GM21576 (cell line): Measurements from ENCODE around the gene UBTD1.
"Not testable (repeated sequence)": the region's sequence is repeated elsewhere in the genome, so short reads cannot be mapped to it uniquely, and the experiment has no call there.

Source experiments
- ATAC-seq: cut with Tn5 transposase; IDR thresholded peaks from one replicate; pipeline ENCODE4 v1.9.1; 2021; ENCODE audit warnings: mild to moderate bottlenecking, moderate library complexity; ENCODE audit not compliant: unreplicated experiment

UBTD1 gene

DNA sequence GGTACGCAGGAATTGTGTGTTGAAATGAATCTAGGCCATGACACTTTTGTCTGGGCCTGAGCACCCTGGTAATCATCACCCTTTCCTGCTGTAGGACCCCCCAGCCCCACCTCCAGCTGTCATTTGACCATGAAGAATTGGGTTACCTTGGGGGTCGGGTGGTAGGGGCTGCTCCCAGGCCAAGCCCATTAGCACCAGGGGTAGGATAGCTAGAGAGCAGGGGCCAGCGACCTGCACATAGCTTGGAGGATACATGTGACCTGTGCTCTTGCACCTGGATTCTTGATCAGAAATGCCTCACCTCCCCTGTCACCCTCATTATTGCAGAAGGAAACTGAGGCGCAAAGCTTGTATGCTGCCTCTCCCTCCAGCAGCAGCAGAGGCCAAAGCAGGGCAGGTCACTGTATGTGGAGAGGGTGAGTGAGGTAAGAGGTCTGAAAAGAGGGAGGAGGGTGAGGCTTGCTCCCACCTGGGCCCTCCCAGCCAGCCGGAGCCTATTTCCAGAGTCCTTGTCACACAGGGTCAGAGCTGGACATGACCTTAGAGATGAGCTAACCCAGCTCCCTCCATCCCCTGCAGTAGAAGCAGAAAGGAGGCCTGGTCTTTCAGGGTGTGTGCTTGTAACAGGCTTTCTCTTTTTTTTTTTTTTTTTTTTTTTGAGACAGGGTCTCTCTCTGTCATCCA lies 38.6 kb downstream of the UBTD1 start:
- no peak for ATAC-seq

DNA sequence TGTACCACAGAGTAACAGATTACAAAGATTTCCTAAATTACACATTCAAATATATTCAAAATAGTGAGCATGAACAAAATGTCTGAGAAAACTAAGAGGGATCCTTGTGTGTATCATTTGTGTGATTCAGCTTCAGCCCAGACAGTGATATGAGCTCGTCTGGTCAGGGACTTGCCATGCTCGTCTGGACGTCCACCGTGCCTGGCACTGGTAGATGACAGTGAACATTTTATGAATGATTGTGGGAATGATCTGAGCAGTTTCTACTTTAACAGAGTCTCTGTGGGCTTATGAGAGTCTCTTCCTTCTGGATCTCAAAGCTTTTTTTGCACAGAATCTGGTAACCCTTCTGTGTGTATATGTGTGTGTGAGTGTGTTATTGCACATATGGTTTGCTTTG lies 39.7 kb downstream of the UBTD1 start:
- ATAC-seq, result no peak

DNA sequence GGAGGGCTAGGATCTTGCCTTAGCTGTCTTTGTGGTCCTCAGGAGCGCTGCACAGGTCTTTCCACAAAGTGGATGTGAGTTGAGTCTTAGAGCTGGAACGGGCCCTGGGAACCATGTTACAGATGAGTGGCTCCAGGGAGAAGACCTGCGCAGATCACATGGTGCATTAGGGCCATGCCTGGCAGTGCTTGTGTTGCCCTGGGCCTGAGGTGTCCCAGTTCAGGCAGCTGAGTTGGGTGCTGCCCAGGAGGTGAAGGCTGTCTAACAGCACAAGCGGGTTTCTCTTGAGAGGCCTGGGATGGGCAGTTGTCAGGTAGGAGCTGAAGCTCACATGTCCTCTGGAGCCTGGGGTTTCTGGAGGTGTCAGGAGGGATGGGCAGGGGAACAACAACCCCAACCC lies 40.1 kb downstream of the UBTD1 start:
- ATAC-seq, result no peak

DNA sequence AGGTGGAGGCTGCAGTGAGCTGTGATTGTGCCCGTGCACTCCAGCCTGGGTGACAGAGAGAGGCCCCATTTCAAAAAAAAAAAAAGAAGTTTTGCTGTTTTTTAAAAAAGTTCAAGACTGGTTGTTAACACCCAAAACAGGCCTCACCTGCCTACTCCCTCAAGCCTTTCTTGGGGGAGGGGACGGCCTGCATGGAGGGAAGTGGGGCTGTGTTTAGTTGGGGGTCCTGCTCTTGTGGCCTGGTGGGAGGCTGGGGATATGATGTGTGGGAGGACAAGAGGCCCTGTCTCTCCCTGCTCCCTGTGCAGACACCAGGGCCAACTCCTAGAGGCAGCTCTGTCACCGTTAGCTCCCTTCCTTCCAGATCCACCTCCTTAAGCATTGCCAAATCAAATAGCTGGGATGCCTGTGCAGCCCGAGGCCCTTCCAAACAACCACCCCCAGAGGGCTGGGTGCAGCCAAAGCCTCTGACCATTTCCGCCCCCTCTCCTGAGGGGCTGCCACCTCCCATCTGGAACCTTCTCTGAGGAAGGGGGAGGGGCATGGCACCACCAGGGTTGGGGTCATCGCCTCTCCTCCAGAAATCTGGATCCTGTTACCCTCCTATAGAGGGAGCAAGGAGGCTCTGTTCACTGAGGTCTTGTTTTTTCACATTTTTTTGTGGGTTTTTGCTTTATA lies 40.9 kb downstream of the UBTD1 start:
- ATAC-seq, result no peak

DNA sequence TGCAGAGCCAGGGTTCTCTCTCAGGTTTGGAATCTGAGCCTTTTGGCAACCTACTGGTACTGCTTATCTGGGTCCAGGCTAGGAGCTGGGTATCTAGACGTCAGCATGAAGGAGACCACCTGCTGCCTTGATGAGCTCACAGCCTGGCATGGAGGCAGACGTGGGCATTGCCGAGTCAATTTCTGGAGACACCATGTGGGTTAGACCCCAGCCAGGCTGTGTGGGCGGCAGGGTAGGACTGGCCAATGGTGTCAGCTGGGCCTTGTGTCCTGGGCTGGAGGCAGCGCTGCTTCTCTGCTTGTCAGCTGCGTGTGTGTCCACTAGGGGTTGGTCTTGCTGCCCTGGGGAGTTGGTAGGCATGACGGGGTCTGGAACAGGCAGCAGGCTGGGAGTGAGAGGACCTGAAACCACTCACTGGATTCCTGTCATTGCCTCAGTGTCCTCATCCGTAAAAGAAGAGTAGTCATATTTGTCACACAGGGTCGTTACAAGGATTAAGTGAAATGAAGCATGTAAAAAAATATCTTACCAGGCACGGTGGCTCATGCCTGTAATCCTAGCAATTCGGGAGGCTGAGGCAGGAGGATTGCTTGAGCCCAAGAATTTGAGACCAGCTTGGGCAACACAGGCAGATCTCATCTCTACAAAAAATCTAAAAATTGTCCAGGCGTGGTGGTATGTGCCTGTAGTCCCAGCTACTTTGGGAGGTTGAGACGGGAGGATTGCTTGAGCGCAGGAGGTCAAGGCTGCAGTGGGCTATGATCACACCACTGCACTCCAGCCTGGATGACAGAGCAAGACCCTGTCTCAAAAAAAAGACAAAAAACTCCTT lies 42.2 kb downstream of the UBTD1 start:
- no peak for ATAC-seq

DNA sequence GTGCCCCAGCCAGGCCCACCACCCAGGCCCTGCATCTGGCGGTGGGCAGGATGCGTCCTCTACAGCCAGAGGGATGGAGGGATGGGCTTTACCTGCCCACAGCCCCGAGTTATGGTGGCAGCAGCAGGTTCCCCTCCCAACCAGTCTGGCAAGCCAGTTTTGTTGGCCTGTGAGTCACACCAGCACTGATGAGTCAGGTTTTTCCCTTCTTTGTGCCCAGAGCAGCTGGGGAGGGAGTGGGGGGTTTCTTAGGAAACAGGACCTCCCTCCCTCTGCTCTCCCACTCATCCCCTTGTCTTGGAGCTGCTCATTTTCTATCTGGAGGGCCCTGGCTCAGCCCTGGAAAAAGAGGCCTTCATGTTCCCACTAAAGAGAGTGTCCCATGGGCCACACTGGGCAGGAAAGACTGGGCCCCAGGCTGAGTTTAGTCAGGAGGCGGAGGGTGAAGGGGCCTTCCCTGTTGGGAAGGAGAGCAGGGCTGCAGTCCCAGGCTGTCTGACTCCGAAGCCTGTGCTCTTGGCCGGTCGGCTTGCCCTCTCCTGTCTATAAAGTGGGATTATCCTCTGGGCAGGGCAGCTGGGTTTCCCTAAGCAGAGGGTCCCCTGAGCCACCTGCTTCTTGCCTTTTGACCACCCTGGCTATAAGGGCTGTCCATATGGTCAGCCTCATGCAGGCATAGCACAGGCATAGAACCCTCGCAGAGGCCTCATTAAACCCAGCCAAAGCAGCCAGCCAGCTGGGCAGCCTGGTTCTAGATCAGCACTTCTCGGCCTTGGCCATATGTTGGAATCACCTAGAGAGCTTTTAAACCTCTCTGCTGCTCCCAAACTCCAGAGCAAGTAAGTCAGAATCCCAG lies 43.7 kb downstream of the UBTD1 start:
- ATAC-seq, result no peak

DNA sequence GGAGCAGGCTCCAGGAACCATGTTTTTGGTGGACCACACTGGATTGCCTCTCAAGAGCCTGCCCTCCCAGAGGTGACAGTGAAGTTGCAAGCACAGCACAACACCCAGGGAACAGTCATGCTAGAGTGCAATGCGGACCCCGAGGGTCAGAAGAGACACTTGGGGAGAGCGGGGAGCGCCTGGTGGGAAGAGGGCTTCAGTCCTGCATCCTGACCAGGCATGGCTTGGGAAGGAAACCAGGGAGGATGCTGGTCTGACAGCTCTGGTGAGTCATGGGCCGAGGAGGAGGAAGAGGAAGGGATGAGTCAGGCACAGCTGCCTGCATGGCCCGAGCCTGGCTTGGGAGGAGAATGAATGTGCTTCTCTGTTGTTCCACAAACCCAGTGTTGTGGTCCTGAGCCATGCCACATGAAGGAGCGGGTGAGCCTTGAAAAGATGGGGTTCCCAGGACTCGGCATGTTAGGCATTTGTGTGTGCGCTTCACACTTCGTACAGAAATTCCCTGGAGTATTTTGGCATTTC lies 44.4 kb downstream of the UBTD1 start:
- no peak for ATAC-seq

DNA sequence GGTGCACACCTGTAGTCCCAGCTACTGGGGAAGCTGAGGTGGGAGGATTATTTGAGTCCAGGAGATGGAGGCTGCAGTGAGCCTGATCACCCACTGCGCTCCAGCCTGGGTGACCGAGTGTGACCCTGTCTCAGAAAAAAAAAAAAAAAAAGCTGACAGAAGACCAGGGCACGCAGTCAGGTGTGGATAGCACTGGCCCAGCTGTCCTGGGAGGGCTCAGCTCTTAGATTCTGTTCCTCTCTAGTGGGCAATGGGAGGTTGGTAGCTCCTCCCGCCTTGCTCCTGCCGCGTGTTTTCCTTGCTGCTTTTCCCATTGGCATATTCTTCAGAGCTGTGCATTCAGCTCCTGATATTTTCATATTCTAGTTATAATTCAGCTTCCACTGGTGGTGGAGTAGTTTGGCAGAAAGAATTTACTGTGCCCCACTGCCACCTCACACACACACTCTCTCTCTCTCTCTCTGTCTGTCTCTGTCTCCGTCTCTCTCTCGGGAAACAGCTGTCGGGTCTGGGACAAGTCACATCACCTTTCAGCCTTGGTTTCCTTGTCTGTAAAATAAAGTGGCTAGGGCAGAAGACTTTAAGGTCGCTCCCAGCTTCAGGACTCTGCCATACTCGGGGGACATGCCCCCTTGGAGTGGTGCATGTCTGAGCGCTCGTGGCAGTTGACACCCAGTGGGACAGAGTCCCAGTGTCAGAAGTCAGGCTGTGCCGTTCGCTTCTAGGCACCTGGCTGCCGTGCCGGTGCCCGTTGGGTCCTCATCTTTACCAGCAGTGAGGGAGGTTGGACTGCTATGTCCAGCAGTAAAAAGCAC lies 47.9 kb downstream of the UBTD1 start:
- ATAC-seq, result no peak

DNA sequence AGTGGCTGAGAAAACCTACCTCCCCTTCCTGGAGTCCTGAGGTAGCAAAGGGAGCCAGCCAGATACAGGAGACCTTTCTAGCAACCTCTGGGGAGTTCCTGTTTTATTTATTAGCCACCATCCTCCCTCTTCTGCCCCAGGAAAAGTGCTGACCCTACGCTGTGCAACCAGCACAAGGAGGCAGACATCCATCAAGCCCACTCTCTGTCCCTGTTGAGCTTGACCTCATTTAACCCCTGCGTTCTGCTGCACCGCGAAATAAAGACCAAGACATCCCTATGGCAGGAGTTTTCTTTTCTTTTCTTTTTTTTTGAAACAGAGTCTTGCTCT lies 48.5 kb downstream of the UBTD1 start:
- no peak for ATAC-seq

DNA sequence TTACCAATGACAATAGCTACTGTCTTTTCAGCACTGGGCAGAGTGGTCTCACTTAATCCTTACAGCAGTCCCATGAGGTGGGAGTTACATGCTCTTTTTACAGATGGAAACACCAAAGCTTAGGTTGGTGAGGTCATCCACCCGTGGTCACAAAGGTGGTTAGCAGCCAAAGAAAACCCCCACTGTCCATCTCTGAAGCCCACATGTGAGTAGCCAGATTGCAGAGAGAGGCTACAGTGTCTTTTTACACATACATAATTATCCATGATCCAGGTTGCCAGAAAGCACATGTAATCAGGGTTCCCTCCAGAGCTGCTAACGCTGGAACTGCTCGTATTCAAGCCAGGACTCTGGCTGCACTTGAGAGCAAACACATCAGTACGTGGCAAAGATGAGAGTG lies 49.2 kb downstream of the UBTD1 start:
- no peak for ATAC-seq

DNA sequence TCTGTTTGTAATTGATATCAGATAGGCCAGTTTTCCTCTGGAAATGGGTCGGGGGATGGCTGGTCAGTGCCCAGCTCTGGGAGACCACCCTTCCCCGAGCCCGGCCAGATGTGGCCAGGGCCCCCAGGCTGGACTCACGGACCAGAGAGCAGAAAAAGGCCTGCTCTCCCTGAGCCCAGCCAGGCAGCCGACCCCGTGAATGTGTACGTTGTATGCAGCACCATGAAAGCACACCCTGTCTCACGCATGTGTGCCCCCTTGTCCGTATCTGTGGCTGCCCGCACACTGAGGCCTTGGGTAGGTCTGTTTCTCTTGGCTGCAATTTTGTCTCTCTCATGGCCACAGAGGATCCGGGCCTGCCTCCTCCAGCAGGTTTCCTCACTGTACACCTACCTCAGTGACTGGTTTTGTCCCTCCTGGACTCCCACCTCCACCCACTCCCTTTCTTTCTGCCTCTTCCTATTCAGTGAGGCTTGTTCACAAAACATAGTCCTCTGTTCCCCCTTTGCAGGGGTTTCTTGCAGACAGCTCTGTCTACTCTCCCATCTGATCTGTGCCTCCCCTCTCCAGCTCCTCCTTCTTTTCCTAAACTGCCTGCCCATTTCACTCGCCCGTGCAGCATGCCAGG lies 50.2 kb downstream of the UBTD1 start:
- ATAC-seq, result no peak

DNA sequence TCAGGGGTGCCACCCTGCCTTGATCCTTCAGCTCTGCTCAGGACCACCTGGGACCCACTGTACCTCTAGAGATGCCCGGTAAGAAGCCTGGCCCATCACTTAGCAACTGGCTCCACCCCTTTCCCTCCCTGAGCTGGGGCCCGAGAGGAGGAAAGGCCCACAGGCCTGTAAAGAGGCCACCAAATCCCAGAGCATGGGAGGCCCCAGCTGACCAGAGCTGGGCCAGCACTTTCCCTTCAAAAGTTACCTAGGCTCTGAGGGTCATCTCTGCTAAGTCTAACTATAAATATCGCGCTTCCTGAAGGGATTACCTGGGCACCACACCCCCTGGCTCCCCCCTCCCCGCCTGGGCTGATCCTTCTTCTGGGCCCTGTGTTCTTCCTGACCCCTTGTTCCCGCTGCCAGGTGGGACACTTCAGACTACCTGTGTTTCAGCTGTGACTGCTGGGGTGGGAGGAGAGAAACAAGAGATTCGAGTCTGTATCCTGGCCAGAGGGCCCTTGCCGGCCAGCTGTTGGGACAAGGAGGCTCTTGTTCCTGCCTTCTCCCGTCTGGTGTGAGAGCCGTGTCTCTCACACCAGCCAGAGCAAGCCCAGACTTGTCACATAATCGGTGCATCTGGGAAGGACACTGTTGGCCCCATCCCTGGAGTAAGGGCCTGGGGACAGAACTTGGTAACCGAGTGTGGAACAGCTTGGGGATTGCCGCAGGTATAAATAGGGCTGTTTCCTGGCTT lies 51.0 kb downstream of the UBTD1 start:
- no peak for ATAC-seq

DNA sequence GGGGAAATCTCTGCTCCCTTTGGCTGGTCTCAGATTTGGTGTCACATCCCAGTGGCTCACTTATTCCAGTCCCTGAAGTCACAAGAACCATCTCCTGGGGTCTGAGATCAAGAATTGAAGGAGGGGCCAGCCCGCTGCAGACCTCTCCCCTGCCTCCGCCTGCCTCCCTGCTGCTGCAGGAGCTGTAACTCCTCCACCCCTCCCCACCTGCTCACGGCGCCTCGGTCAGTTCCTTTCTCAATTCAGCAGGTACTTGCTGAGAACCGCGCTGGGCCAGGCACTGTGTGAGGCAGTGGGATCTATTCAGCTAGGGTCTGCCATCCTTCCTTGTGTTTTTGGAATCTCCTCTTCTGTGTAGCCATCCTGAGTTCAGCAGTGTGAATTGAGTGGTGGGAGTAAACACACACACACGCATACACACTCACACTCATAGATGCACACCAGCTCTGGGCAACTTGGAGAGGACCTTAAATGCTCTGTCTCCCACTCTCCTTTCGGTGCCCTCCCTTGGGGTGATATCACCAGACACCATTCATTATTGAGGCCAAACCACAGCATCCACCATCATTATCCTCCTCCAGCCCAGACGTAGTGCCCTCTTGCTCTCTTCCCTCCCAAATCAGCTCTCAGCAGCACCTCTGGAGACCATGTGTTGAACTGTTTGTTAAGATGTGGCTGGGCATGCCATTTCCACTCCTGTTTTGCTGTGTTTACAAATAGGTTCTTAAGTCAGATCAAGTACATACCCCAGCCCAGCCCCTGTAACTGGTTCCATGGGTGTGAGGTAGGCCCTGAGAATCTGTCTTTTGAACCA lies 51.8 kb downstream of the UBTD1 start:
- no peak for ATAC-seq

DNA sequence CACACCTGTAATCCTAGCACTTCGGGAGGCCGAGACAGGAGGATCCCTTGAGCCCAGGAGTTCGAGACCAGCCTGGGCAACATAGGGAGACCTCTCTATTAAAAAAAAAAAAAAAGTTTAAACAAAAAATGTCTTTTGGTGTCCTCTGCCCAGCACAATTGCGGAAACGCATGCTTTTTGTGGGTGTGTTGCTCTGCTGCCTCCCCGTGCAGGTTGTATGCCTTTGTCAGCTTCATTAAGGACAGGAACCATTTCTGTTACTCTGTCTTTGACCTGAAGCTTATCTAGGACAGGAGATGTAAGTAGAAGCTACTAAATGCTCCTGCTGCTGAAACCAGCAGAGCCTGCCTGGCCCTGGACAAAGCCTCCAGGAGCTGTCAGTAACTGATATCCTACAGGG lies 52.5 kb downstream of the UBTD1 start:
- no peak for ATAC-seq

DNA sequence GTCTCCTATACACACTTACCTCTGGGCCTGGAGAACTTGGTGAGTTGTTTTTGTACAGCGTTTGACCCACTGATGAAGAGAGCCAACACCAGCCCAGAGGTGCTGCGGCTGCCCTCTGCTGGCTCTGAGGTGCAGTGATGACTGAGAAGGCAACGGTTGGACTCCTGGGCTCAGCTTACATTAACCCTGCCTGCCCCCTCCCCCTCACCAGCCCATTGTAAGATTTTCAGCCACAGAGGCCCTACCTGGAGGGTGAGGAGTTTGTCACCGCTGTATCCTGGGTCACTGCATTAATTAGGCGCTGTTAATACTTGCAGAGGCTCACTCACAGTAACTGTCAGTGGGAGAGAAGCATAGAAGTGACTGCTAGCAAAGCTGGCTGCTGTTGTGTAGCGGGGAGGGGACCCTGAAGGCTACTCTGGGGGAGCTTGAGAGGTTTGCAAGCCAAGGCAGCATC lies 54.9 kb downstream of the UBTD1 start:
- ATAC-seq, result peak; percentile 76

DNA sequence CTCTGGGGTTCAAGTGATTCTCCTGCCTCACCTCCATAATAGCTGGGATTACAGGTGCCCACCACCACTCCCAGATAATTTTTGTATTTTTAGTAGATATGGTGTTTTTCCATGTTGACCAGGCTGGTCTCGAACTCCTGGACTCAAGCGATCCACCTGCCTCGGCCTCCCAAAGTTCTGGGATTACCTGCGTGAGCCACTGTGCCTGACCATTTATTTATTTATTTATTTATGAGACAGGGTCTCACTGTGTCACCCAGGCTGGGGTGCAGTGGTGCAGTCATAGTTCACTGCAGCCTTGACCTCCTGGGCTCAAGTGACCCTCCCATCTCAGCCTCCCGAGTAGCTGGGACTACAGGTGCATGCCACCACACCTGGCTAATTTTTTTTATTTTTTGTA lies 55.6 kb downstream of the UBTD1 start:
- not testable (repeated sequence) for ATAC-seq

DNA sequence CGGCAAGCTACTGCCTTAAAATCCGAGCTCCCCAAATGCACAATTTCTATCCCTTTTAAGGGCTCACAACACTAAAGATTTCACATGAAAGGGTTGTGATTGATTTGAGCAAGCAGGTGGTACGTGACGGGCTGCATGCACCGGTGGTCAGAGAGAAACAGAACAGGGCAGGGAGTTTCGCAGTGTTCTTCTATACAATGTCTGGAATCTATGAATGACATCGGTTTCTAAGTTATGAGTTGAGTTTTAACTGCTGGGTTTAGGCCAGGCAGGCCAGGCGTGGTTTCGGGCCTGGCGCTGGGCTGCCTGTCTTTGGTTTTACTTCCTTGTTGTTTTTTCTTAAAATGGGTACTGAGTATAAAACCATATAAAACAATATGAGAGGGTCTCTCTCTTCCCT lies 56.8 kb downstream of the UBTD1 start:
- ATAC-seq, result not testable (repeated sequence)
